Keratinocyte (primary cell): ENCODE data around the gene CCRL2. TPM values are rescaled to one million over a fixed set of nuclear protein-coding genes. Genes with fewer than 3 reads are reported as not detected.
A peak's percentile ranks its signal among the peaks of the same experiment; 100 is the strongest.

Source experiments
- DNase-seq: peaks from one replicate; pipeline ENCODE4 v3.0.0-alpha.2; 2011; ENCODE audit warnings: low read depth, missing footprints, low spot score
- FAIRE-seq: peaks from 2 replicates; lab custom pipeline; 2011; peaks lifted over from hg19 to GRCh38; lab: Jason Lieb, UNC
- H2AFZ ChIP-seq: 2 replicates; pipeline ENCODE4 v1.6.0; 2012; ENCODE audit warnings: low read length, control low read depth, inconsistent platforms; ENCODE audit not compliant: control insufficient read depth
- H3K27ac ChIP-seq: 2 replicates; pipeline ENCODE4 v1.5.1; 2011; ENCODE audit warnings: low read length; ENCODE audit not compliant: control insufficient read depth, insufficient read depth
- H3K27me3 ChIP-seq: 3 replicates; pipeline ENCODE4 v1.6.0; 2011; ENCODE audit warnings: low read length; ENCODE audit not compliant: control insufficient read depth, insufficient read depth; ENCODE audit errors: extremely low read depth
- H3K36me3 ChIP-seq, 2 experiments: 2 replicates in 1 of 2; 3 replicates in 1 of 2; pipeline ENCODE4 v1.5.1; 2011; ENCODE audit warnings: low read length in 2 of 2, mild to moderate bottlenecking in 1 of 2; ENCODE audit not compliant: control insufficient read depth in 2 of 2, insufficient read depth in 2 of 2; ENCODE audit errors: extremely low read depth in 1 of 2
- H3K4me1 ChIP-seq: 3 replicates; pipeline ENCODE4 v1.5.1; 2011; ENCODE audit warnings: low read length; ENCODE audit not compliant: control insufficient read depth, insufficient read depth; ENCODE audit errors: extremely low read depth
- H3K4me2 ChIP-seq: 3 replicates; pipeline ENCODE4 v1.6.0; 2011; ENCODE audit warnings: low read depth, low read length; ENCODE audit not compliant: control insufficient read depth, insufficient read depth; ENCODE audit errors: extremely low read depth
- H3K4me3 ChIP-seq, 3 experiments: fragments of 200-600 bp in 1 of 3; sonication (generic) in 1 of 3; 2 replicates in 2 of 3; 3 replicates in 1 of 3; pipeline ENCODE4 v1.5.1; 2011 to 2016; ENCODE audit warnings: low read length in 3 of 3, mild to moderate bottlenecking in 3 of 3, control low read depth in 2 of 3, inconsistent platforms in 1 of 3, low read depth in 1 of 3, mixed read lengths in 1 of 3, mixed run types in 1 of 3, moderate library complexity in 1 of 3; ENCODE audit not compliant: control insufficient read depth in 2 of 3, insufficient read depth in 2 of 3; ENCODE audit errors: extremely low read depth in 1 of 3
- H3K79me2 ChIP-seq: 2 replicates; pipeline ENCODE4 v1.6.0; 2012; ENCODE audit warnings: low read length; ENCODE audit not compliant: control insufficient read depth, insufficient read depth
- H3K9ac ChIP-seq: 3 replicates; pipeline ENCODE4 v1.6.0; 2011; ENCODE audit warnings: low read length; ENCODE audit not compliant: control insufficient read depth, insufficient read depth; ENCODE audit errors: extremely low read depth
- H3K9me1 ChIP-seq: 3 replicates; pipeline ENCODE4 v1.6.0; 2011; ENCODE audit warnings: low read length; ENCODE audit not compliant: control insufficient read depth, insufficient read depth; ENCODE audit errors: extremely low read depth
- H3K9me3 ChIP-seq: 2 replicates; pipeline ENCODE4 v1.5.1; 2012; ENCODE audit warnings: low read depth, low read length; ENCODE audit not compliant: control insufficient read depth
- H4K20me1 ChIP-seq: 3 replicates; pipeline ENCODE4 v1.6.0; 2011; ENCODE audit warnings: low read length; ENCODE audit not compliant: control insufficient read depth, insufficient read depth; ENCODE audit errors: extremely low read depth
- CTCF ChIP-seq, 3 experiments: IDR thresholded peaks in 1 of 3; conservative IDR thresholded peaks in 1 of 3; optimal IDR thresholded peaks in 1 of 3; 2 replicates in 2 of 3; 3 replicates in 1 of 3; pipeline versions ENCODE3 to v1.5.1; 2011; ENCODE audit warnings: low read length in 3 of 3, mild to moderate bottlenecking in 3 of 3, moderate library complexity in 2 of 3, control low read depth in 1 of 3, inconsistent platforms in 1 of 3; ENCODE audit not compliant: insufficient read depth in 2 of 3; ENCODE audit errors: extremely low read depth in 1 of 3
- EZH2 ChIP-seq: IDR thresholded peaks from one replicate; pipeline ENCODE4 v1.6.1; 2012; ENCODE audit warnings: inconsistent platforms, mild to moderate bottlenecking, low read length, moderate library complexity
- dilution Hi-C: fragments of 300-500 bp; cut with MboI; formaldehyde crosslinking; loops from one replicate; pipeline ENCODE4 v1.7.0; 2020; ENCODE audit warnings: low sequenced_read_pairs; ENCODE audit not compliant: extremely low pct_ligation_motif_present
- polyA plus RNA-seq, 5 experiments: library from polyadenylated mRNA; depleted of rRNA in 3 of 5; stranded (reverse) in 3 of 5; stranded (forward) in 1 of 5; unstranded in 1 of 5; fragments of >200 nt; gene quantifications; 1 replicate in 1 of 5; 2 replicates in 3 of 5; 3 replicates in 1 of 5; pipeline versions ENCODE4 v1.2.1 to v1.2.3, GENCODE V29; 2011 to 2012; ENCODE audit warnings: missing spikeins in 2 of 5, low read depth in 1 of 5, low replicate concordance in 1 of 5

Gene CCRL2
- polyA plus RNA-seq, 1 donor (not counting 4 experiments of a cell fraction or from before 2014, with no cell fraction given) = not detected

DNA sequence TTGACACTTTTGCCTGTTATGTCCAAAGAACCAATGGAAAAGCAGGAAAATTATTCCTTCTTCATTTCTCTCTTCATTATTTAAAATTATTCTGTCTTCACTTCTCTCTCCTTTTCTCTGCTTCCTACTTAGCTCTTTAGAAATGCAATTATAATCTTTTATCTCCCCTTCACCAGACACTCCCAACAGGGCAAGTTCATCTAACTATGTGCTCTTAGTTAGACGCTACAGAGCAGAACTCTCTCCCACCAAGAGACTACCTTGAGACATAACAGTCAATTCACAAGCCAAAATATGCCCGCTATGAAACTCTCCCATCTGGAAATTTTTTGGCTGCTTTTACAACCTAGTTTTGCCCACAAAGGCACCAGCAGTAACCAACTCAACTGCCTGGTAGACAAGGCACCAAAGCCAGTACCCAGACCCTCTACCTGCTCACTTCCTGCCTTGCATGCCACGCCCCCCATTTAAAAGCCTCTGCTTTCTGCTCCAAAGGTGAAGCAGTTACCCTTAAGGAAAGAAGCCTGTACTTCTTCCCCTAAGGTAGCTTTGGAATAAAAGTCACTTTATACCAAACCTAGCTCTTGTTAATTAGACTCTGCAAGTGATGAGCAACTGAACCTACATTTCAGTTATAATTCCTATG lies 28.1 kb downstream of the CCRL2 start:
- dilution Hi-C loops = no loop called here
- Histone ChIP-seq H3K4me1 (peaks cover 8% of the 10 kb centered on the region), H3K9ac (no peak overlapping the region), H3K4me3 (no peak overlapping the region), H3K27me3 (no peaks in the 10 kb centered on the region), H4K20me1 (no peaks in the 10 kb centered on the region), H2AFZ (no peak overlapping the region), H3K36me3 (no peaks in the 10 kb centered on the region), H3K4me2 (no peak overlapping the region), H3K9me1 (no peaks in the 10 kb centered on the region), H3K79me2 (no peaks in the 10 kb centered on the region), H3K9me3 (no peaks in the 10 kb centered on the region), H3K27ac (no peak overlapping the region)
- no peak for DNase-seq
- FAIRE-seq = peak; percentile 20
- TF ChIP-seq EZH2 (no peak), CTCF (optimal IDR thresholded peaks at IDR 0.05 in 1 of 3, IDR thresholded peaks at IDR 0.05 in 1 of 3, conservative IDR thresholded peaks at IDR 0.05 in 1 of 3; ENCODE audit: extremely low read depth in 1 of 3, insufficient read depth in 2 of 3, low read length in 3 of 3) (no peak)

GRCh38 chr3:46438831-46439230 lies 31.8 kb downstream of the CCRL2 start:
- no peak overlapping the region for H3K27ac ChIP-seq
- DNase-seq = no peak
- no peaks in the 10 kb centered on the region for H3K9me1 ChIP-seq
- FAIRE-seq = no peak
- H3K9ac ChIP-seq = no peak overlapping the region
- H3K4me1 ChIP-seq = no peaks in the 10 kb centered on the region
- no peak overlapping the region for H3K4me2 ChIP-seq
- H3K4me3 ChIP-seq = no peak overlapping the region
- TF ChIP-seq EZH2 (no peak), CTCF (optimal IDR thresholded peaks at IDR 0.05 in 1 of 3, IDR thresholded peaks at IDR 0.05 in 1 of 3, conservative IDR thresholded peaks at IDR 0.05 in 1 of 3; ENCODE audit: extremely low read depth in 1 of 3, insufficient read depth in 2 of 3, low read length in 3 of 3) (no peak)
- no peaks in the 10 kb centered on the region for H3K9me3 ChIP-seq
- H3K27me3 ChIP-seq = no peaks in the 10 kb centered on the region
- H3K36me3 ChIP-seq = no peaks in the 10 kb centered on the region
- H2AFZ ChIP-seq = no peak overlapping the region
- H3K79me2 ChIP-seq = no peaks in the 10 kb centered on the region
- H4K20me1 ChIP-seq = no peaks in the 10 kb centered on the region
- dilution Hi-C loops = no loop called here
